DND-41 (cell line): Measurements from ENCODE around the gene MME.

Experiments used
- ATAC-seq: fragments of 200-7000 bp; cut with Tn5 transposase; 3 replicates; pipeline ENCODE4 v1.9.1; 2021; ENCODE audit warnings: low read depth; ENCODE audit not compliant: insufficient read depth
- DNase-seq: peaks from one replicate; pipeline ENCODE4 v3.0.0-alpha.2; 2020
- H2AFZ ChIP-seq: 2 replicates; pipeline ENCODE4 v1.6.0; 2012; ENCODE audit warnings: low read depth, low read length
- H3K27ac ChIP-seq: 2 replicates; pipeline ENCODE4 v1.5.1; 2012; ENCODE audit warnings: low read length, inconsistent platforms
- H3K27me3 ChIP-seq: fragments of 200-600 bp; sonication (generic); 2 replicates; pipeline ENCODE4 v1.6.0; 2012; ENCODE audit warnings: low read length, mild to moderate bottlenecking, inconsistent platforms; ENCODE audit not compliant: insufficient read depth, poor library complexity
- H3K36me3 ChIP-seq: 2 replicates; pipeline ENCODE4 v1.5.1; 2012; ENCODE audit warnings: low read length, inconsistent platforms; ENCODE audit not compliant: insufficient read depth
- H3K4me1 ChIP-seq: 2 replicates; pipeline ENCODE4 v1.5.1; 2012; ENCODE audit warnings: mild to moderate bottlenecking, low read length; ENCODE audit not compliant: insufficient read depth
- H3K4me2 ChIP-seq: 2 replicates; pipeline ENCODE4 v1.6.0; 2012; ENCODE audit warnings: mild to moderate bottlenecking, moderate library complexity, low read length, inconsistent platforms; ENCODE audit not compliant: insufficient read depth
- H3K4me3 ChIP-seq, 2 experiments: fragments of 200-600 bp in 1 of 2; shearing (Covaris generic) in 1 of 2; 2 replicates each; pipeline ENCODE4 v1.5.1; 2012 to 2016; ENCODE audit warnings: inconsistent platforms in 2 of 2, low read length in 2 of 2, mild to moderate bottlenecking in 2 of 2, low read depth in 1 of 2, moderate library complexity in 1 of 2
- H3K79me2 ChIP-seq: 2 replicates; pipeline ENCODE4 v1.6.0; 2012; ENCODE audit warnings: low read length, inconsistent platforms; ENCODE audit not compliant: insufficient read depth
- H3K9ac ChIP-seq: 2 replicates; pipeline ENCODE4 v1.6.0; 2012; ENCODE audit warnings: low read depth, mild to moderate bottlenecking, inconsistent platforms, low read length, moderate library complexity
- H3K9me3 ChIP-seq: 2 replicates; pipeline ENCODE4 v1.5.1; 2012; ENCODE audit warnings: low read length, moderate library complexity, mild to moderate bottlenecking, inconsistent platforms; ENCODE audit not compliant: insufficient read depth, severe bottlenecking
- H4K20me1 ChIP-seq: 2 replicates; pipeline ENCODE4 v1.6.0; 2012; ENCODE audit warnings: low read length; ENCODE audit not compliant: insufficient read depth
- CTCF ChIP-seq: IDR thresholded peaks from 2 replicates; pipeline ENCODE4 v1.5.1; 2012; ENCODE audit warnings: borderline replicate concordance, low read length, moderate library complexity, mild to moderate bottlenecking; ENCODE audit not compliant: poor library complexity, severe bottlenecking; ENCODE audit errors: extremely low read depth
- EZH2 ChIP-seq: IDR thresholded peaks from 3 replicates; pipeline ENCODE4 v1.6.1; 2012; ENCODE audit warnings: borderline replicate concordance, low read depth, mild to moderate bottlenecking, moderate library complexity, low read length, inconsistent platforms; ENCODE audit not compliant: severe bottlenecking

Gene MME

GRCh38 chr3:155179437-155179827, 99.3 kb downstream of the MME start:
- no peaks in the 10 kb centered on the region for H3K9me3 ChIP-seq
- no peak for TF ChIP-seq EZH2
- no peak for TF ChIP-seq CTCF
- no peak for ATAC-seq
- peaks cover 90% of the 10 kb centered on the region for H3K36me3 ChIP-seq
- H2AFZ ChIP-seq = no peak overlapping the region
- H3K27me3 ChIP-seq = no peaks in the 10 kb centered on the region
- H3K79me2 ChIP-seq = no peaks in the 10 kb centered on the region
- no peak overlapping the region for H3K4me3 ChIP-seq
- H3K4me2 ChIP-seq = no peak overlapping the region
- peaks cover 28% of the 10 kb centered on the region for H3K4me1 ChIP-seq
- H4K20me1 ChIP-seq = no peaks in the 10 kb centered on the region
- no peak overlapping the region for H3K9ac ChIP-seq
- no peak for DNase-seq
- no peak overlapping the region for H3K27ac ChIP-seq

- peaks cover 29% of the 10 kb centered on the region for H3K4me1 ChIP-seq
- no peak for ATAC-seq
- no peak for TF ChIP-seq EZH2
- no peak for TF ChIP-seq CTCF
Measured at GRCh38 chr3:155179966-155180757, 100.0 kb downstream of the MME start.

DNA sequence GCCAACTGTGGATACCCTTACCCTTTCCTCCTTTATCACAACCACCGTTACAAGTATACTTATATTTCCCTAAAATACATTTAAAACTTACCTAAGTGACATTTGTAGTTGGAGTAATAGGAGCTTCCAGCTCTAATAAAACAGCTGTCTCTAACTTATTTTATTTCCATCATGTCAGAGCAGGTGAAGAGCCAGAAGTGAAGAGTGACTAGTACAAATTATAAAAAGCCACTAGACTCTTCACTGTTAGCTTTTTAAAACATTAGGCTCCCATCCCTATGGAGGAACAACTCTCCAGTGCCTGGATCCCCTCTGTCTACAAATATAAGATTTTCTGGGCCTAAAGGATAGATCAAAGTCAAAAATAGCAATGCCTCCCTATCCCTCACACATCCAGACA, 102.3 kb downstream of the MME start:
- ATAC-seq (no peak), DNase-seq (no peak)
- Histone ChIP-seq H3K4me1 (peaks cover 29% of the 10 kb centered on the region), H3K36me3 (peaks cover 63% of the 10 kb centered on the region), H3K9me3 (no peaks in the 10 kb centered on the region), H3K4me3 (no peak overlapping the region), H3K27ac (peak overlapping the region; percentile 26), H3K4me2 (no peak overlapping the region), H3K79me2 (no peaks in the 10 kb centered on the region), H3K9ac (no peak overlapping the region), H3K27me3 (no peaks in the 10 kb centered on the region), H2AFZ (no peak overlapping the region), H4K20me1 (no peaks in the 10 kb centered on the region)
- TF ChIP-seq EZH2 (no peak), CTCF (no peak)

More at GRCh38 chr3:155179966-155180757, 100.0 kb downstream of the MME start:
- H4K20me1 ChIP-seq = no peaks in the 10 kb centered on the region
- H3K9me3 ChIP-seq = no peaks in the 10 kb centered on the region
- H3K36me3 ChIP-seq = peaks cover 84% of the 10 kb centered on the region
- H3K27ac ChIP-seq = no peak overlapping the region
- DNase-seq = no peak
- H3K4me2 ChIP-seq = no peak overlapping the region
- no peaks in the 10 kb centered on the region for H3K27me3 ChIP-seq
- no peak overlapping the region for H3K4me3 ChIP-seq
- H3K79me2 ChIP-seq = no peaks in the 10 kb centered on the region
- H3K9ac ChIP-seq = no peak overlapping the region
- no peak overlapping the region for H2AFZ ChIP-seq
